ENCODE measurements around the gene FBXO34. TPM values are rescaled to one million over a fixed set of nuclear protein-coding genes. Genes with fewer than 3 reads are reported as not detected.
"Not testable (repeated sequence)": the region's sequence is repeated elsewhere in the genome, so short reads cannot be mapped to it uniquely, and the experiment has no call there.

Gene FBXO34
- total RNA-seq, 1 donor from 2014 or later = 32.4 TPM

DNA sequence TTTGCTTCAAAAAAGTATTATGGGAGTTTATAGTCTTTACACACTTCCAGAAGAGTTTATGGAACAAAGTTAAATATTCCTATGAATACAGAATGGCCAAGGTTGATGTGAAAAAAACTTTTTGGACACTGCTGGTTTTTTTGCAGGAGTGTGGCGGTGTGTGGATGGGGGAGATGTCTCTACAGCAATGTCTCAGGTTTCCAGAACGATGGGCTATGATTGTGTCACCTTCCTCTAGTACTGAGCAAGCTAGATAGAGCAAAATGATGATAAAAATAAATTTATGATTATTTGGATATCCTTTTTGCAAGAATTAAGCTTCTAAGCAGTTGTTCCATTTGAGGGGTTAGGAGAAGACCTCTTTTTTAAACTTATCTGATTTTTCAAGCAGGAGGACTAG is 37.9 kb downstream of the FBXO34 start:
- no peak overlapping the region for H3K4me3 Mint-ChIP-seq (ENCODE audit: low read depth)
- TF ChIP-seq, protein P1, sequence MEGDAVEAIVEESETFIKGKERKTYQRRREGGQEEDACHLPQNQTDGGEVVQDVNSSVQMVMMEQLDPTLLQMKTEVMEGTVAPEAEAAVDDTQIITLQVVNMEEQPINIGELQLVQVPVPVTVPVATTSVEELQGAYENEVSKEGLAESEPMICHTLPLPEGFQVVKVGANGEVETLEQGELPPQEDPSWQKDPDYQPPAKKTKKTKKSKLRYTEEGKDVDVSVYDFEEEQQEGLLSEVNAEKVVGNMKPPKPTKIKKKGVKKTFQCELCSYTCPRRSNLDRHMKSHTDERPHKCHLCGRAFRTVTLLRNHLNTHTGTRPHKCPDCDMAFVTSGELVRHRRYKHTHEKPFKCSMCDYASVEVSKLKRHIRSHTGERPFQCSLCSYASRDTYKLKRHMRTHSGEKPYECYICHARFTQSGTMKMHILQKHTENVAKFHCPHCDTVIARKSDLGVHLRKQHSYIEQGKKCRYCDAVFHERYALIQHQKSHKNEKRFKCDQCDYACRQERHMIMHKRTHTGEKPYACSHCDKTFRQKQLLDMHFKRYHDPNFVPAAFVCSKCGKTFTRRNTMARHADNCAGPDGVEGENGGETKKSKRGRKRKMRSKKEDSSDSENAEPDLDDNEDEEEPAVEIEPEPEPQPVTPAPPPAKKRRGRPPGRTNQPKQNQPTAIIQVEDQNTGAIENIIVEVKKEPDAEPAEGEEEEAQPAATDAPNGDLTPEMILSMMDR (IDR thresholded peaks at IDR 0.05; ENCODE audit: unreplicated experiment) = no peak
- DNase-seq (ENCODE audit: low spot score, unreplicated experiment) = no peak
- peaks cover 36% of the 10 kb centered on the region for H3K36me3 Mint-ChIP-seq (ENCODE audit: insufficient read depth)
- H3K9me3 Mint-ChIP-seq (ENCODE audit: low read depth) = peaks cover 25% of the 10 kb centered on the region
- peaks cover 18% of the 10 kb centered on the region for H3K4me1 Mint-ChIP-seq (ENCODE audit: low read depth)
- H3K27me3 Mint-ChIP-seq = no peaks in the 10 kb centered on the region
- no peak overlapping the region for H3K27ac Mint-ChIP-seq

GRCh38 chr14:55309761-55310365 is 38.6 kb downstream of the FBXO34 start:
- TF ChIP-seq, protein P1 (IDR thresholded peaks at IDR 0.05; ENCODE audit: unreplicated experiment) = no peak
- H3K4me1 Mint-ChIP-seq (ENCODE audit: low read depth) = peaks cover 18% of the 10 kb centered on the region
- H3K36me3 Mint-ChIP-seq (ENCODE audit: insufficient read depth) = peaks cover 38% of the 10 kb centered on the region
- peak overlapping the region; percentile 46 for H3K27ac Mint-ChIP-seq
- H3K9me3 Mint-ChIP-seq (ENCODE audit: low read depth) = peaks cover 25% of the 10 kb centered on the region
- H3K27me3 Mint-ChIP-seq = no peaks in the 10 kb centered on the region
- H3K4me3 Mint-ChIP-seq (ENCODE audit: low read depth) = no peak overlapping the region
- DNase-seq (ENCODE audit: low spot score, unreplicated experiment) = no peak

DNA sequence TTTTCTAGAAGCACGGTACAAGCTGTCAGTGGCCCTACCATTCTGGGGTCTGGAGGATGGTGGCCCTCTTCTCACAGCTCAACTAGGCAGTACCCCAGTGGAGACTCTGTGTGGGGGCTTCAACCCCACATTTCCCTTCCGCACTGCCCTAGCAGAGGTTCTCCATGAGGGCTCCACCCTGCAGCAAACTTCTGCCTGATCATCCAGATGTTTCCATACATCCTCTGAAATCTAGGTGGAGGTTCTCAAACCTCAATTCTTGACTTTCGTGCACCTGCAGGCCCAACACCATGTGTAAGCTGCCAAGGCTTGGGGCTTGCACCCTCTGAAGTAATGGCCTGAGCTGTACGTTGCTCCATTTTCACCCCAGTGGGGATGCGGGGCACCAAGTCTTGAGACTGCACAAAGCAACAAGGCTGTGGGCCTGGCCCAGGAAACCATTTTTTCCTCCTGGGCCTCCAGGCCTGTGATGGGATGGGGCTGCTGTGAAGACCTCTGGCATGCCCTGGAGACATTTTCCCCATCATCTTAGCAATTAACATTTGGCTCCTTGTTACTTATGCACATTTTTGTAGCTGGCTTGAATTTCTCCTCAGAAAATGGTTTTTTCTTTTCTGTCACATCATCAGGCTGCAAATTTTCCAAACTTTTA is 41.3 kb downstream of the FBXO34 start:
- Mint-ChIP-seq H3K9me3 (ENCODE audit: low read depth) (peaks cover 30% of the 10 kb centered on the region), H3K36me3 (ENCODE audit: insufficient read depth) (peaks cover 52% of the 10 kb centered on the region), H3K4me1 (ENCODE audit: low read depth) (peaks cover 19% of the 10 kb centered on the region)
- H3K27me3 Mint-ChIP-seq; H3K4me3 Mint-ChIP-seq (ENCODE audit: low read depth); H3K27ac Mint-ChIP-seq; DNase-seq (ENCODE audit: low spot score, unreplicated experiment): not testable (repeated sequence)

- peaks cover 30% of the 10 kb centered on the region for H3K9me3 Mint-ChIP-seq (ENCODE audit: low read depth)
- peaks cover 14% of the 10 kb centered on the region for H3K4me1 Mint-ChIP-seq (ENCODE audit: low read depth)
- TF ChIP-seq, protein P1 (IDR thresholded peaks at IDR 0.05; ENCODE audit: unreplicated experiment) = no peak
- H3K36me3 Mint-ChIP-seq (ENCODE audit: insufficient read depth) = peaks cover 56% of the 10 kb centered on the region
- no peak overlapping the region for H3K27ac Mint-ChIP-seq
- DNase-seq (ENCODE audit: low spot score, unreplicated experiment) = no peak
- no peaks in the 10 kb centered on the region for H3K27me3 Mint-ChIP-seq
- no peak overlapping the region for H3K4me3 Mint-ChIP-seq (ENCODE audit: low read depth)
These were observed 42.3 kb downstream of the FBXO34 start for GRCh38 chr14:55313480-55313879.

GRCh38 chr14:55314449-55314848 is 43.2 kb downstream of the FBXO34 start:
- DNase-seq (ENCODE audit: low spot score, unreplicated experiment) = no peak
- TF ChIP-seq, protein P1 (IDR thresholded peaks at IDR 0.05; ENCODE audit: unreplicated experiment) = no peak
- Mint-ChIP-seq H3K9me3 (ENCODE audit: low read depth) (peaks cover 30% of the 10 kb centered on the region), H3K27me3 (no peaks in the 10 kb centered on the region), H3K4me1 (ENCODE audit: low read depth) (peaks cover 14% of the 10 kb centered on the region), H3K4me3 (ENCODE audit: low read depth) (no peak overlapping the region), H3K36me3 (ENCODE audit: insufficient read depth) (peaks cover 60% of the 10 kb centered on the region), H3K27ac (no peak overlapping the region)

DNA sequence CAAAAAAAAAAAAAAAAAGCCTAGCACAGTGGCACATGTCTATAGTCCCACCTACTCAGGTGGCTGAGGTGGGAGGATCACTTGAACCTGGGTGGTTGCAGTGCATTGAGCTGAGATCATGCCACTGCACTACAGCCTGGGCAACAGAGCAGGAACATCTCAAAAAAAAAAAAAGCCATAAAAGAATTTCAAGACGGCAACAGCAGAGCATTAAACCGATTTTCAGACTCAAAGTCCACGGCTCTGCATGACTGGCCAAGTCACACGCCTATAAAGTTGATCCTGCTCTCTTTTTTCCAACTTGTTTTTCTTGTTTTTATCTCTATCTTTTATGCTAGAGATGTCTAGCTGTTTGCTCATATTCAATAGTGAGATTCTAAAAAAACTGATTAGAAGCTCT is 45.3 kb downstream of the FBXO34 start:
- no peaks in the 10 kb centered on the region for H3K27me3 Mint-ChIP-seq
- peaks cover 14% of the 10 kb centered on the region for H3K9me3 Mint-ChIP-seq (ENCODE audit: low read depth)
- H3K4me3 Mint-ChIP-seq (ENCODE audit: low read depth) = no peak overlapping the region
- H3K36me3 Mint-ChIP-seq (ENCODE audit: insufficient read depth) = peaks cover 41% of the 10 kb centered on the region
- H3K4me1 Mint-ChIP-seq (ENCODE audit: low read depth) = peaks cover 7% of the 10 kb centered on the region
- H3K27ac Mint-ChIP-seq = peak overlapping the region; percentile 85
- TF ChIP-seq, protein P1 (IDR thresholded peaks at IDR 0.05; ENCODE audit: unreplicated experiment) = no peak
- DNase-seq (ENCODE audit: low spot score, unreplicated experiment) = no peak
